Mesenchymal stem cell (in vitro differentiated cells and primary cell): Measurements from ENCODE around the gene SLC38A6. TPM values are rescaled to one million over a fixed set of nuclear protein-coding genes. Genes with fewer than 3 reads are reported as not detected.
A peak's percentile ranks its signal among the peaks of the same experiment; 100 is the strongest.

Experiments
- DNase-seq: peaks from one replicate; pipeline ENCODE4 v3.0.0-alpha.2; 2013
- H2AFZ ChIP-seq: one replicate; pipeline ENCODE4 v1.6.1; 2013; ENCODE audit warnings: low read depth, mild to moderate bottlenecking, control low read depth, inconsistent platforms, low read length, moderate library complexity
- H2AK5ac ChIP-seq: 2 replicates; pipeline ENCODE4 v1.6.1; 2013; ENCODE audit warnings: low read length, moderate library complexity, mild to moderate bottlenecking, inconsistent platforms; ENCODE audit not compliant: severe bottlenecking
- H2BK120ac ChIP-seq: one replicate; pipeline ENCODE4 v1.6.1; 2013; ENCODE audit warnings: low read depth, mild to moderate bottlenecking, inconsistent platforms, low read length, moderate library complexity
- H2BK12ac ChIP-seq, 2 experiments: one replicate each; pipeline ENCODE4 v1.6.1; 2013; ENCODE audit warnings: inconsistent platforms in 2 of 2, low read length in 2 of 2, mild to moderate bottlenecking in 2 of 2, moderate library complexity in 2 of 2, control low read depth in 1 of 2
- H2BK15ac ChIP-seq: one replicate; pipeline ENCODE4 v1.6.1; 2013; ENCODE audit warnings: mild to moderate bottlenecking, low read depth, inconsistent platforms; ENCODE audit not compliant: poor library complexity, severe bottlenecking
- H2BK5ac ChIP-seq: 2 replicates; pipeline ENCODE4 v1.6.1; 2013; ENCODE audit warnings: low read depth, mild to moderate bottlenecking, low read length, control low read depth, inconsistent platforms; ENCODE audit not compliant: poor library complexity, severe bottlenecking
- H3K14ac ChIP-seq, 2 experiments: one replicate each; pipeline ENCODE4 v1.6.1; 2013; ENCODE audit warnings: inconsistent platforms in 2 of 2, low read length in 2 of 2, control low read depth in 1 of 2, mild to moderate bottlenecking in 1 of 2, moderate library complexity in 1 of 2
- H3K18ac ChIP-seq, 2 experiments: one replicate each; pipeline ENCODE4 v1.6.1; 2013; ENCODE audit warnings: inconsistent platforms in 2 of 2, low read length in 2 of 2, control low read depth in 1 of 2, low read depth in 1 of 2, mild to moderate bottlenecking in 1 of 2
- H3K23ac ChIP-seq, 2 experiments: one replicate each; pipeline ENCODE4 v1.6.1; 2013; ENCODE audit warnings: inconsistent platforms in 2 of 2, low read length in 2 of 2, mild to moderate bottlenecking in 2 of 2, moderate library complexity in 2 of 2, control low read depth in 1 of 2
- H3K27ac ChIP-seq: 2 replicates; pipeline ENCODE4 v1.5.1; 2013; ENCODE audit warnings: mild to moderate bottlenecking, moderate library complexity, low read length, control low read depth, inconsistent platforms; ENCODE audit not compliant: poor library complexity, severe bottlenecking
- H3K27me3 ChIP-seq, 2 experiments: 2 replicates each; pipeline versions ENCODE4 v1.6.1 to v1.7.0; 2013; ENCODE audit warnings: low read length in 2 of 2, mild to moderate bottlenecking in 2 of 2, moderate library complexity in 2 of 2, control low read depth in 1 of 2, inconsistent platforms in 1 of 2; ENCODE audit not compliant: control insufficient read depth in 1 of 2, insufficient read depth in 1 of 2
- H3K36me3 ChIP-seq, 2 experiments: 2 replicates each; pipeline versions ENCODE4 v1.6.1 to v1.7.0; 2013; ENCODE audit warnings: low read length in 2 of 2, control low read depth in 1 of 2, inconsistent platforms in 1 of 2, low read depth in 1 of 2, mild to moderate bottlenecking in 1 of 2; ENCODE audit not compliant: insufficient read depth in 2 of 2, control insufficient read depth in 1 of 2
- H3K4ac ChIP-seq, 2 experiments: one replicate each; pipeline ENCODE4 v1.6.1; 2013; ENCODE audit warnings: inconsistent platforms in 2 of 2, low read length in 2 of 2, mild to moderate bottlenecking in 2 of 2, moderate library complexity in 2 of 2, control low read depth in 1 of 2, low read depth in 1 of 2
- H3K4me1 ChIP-seq: 2 replicates; pipeline ENCODE4 v1.6.1; 2013; ENCODE audit warnings: low read depth, low read length, control low read depth; ENCODE audit not compliant: control insufficient read depth, insufficient read depth
- H3K4me2 ChIP-seq: 2 replicates; pipeline ENCODE4 v1.6.1; 2013; ENCODE audit warnings: low read length, mild to moderate bottlenecking, inconsistent platforms; ENCODE audit not compliant: poor library complexity, severe bottlenecking
- H3K4me3 ChIP-seq, 2 experiments: 2 replicates each; pipeline versions ENCODE4 v1.5.1 to v1.7.0; 2013; ENCODE audit warnings: low read length in 2 of 2, mild to moderate bottlenecking in 2 of 2, control low read depth in 1 of 2, low read depth in 1 of 2; ENCODE audit not compliant: insufficient read depth in 1 of 2
- H3K79me1 ChIP-seq: replicated peaks from 2 replicates; pipeline ENCODE4 v1.6.1; 2013; ENCODE audit warnings: mild to moderate bottlenecking, control low read depth, low read length, inconsistent platforms; ENCODE audit not compliant: poor library complexity, severe bottlenecking
- H3K9ac ChIP-seq: 2 replicates; pipeline ENCODE4 v1.7.0; 2013; ENCODE audit warnings: mild to moderate bottlenecking, low read length, moderate library complexity
- H3K9me3 ChIP-seq: 2 replicates; pipeline ENCODE4 v1.7.0; 2013; ENCODE audit warnings: mild to moderate bottlenecking, low read length; ENCODE audit not compliant: control insufficient read depth
- H4K8ac ChIP-seq: one replicate; pipeline ENCODE4 v1.6.1; 2013; ENCODE audit warnings: inconsistent platforms, mild to moderate bottlenecking, low read length, moderate library complexity
- H4K91ac ChIP-seq: one replicate; pipeline ENCODE4 v1.6.1; 2013; ENCODE audit warnings: mild to moderate bottlenecking, low read length, inconsistent platforms
- WGBS: methylation state at CpG from one replicate; pipeline ENCODE4 v1.1.7; 2013; ENCODE audit warnings: mixed read lengths; 5-methylcytosine and 5-hydroxymethylcytosine counted together
- polyA plus RNA-seq, 2 experiments: library from polyadenylated mRNA; stranded (reverse); fragments of 200-250 nt; gene quantifications; one replicate each; pipeline ENCODE4 v1.2.3, GENCODE V29; 2013

Gene SLC38A6
- polyA plus RNA-seq (2013, experiment 1 of 2) = 34.6 TPM
- polyA plus RNA-seq (2013, experiment 2 of 2) = 36.0 TPM

- H3K79me1 ChIP-seq = peaks cover 10% of the 10 kb centered on the region
- H3K18ac ChIP-seq = peak within 1 kb of the TSS; percentile 91 to 92
- peak; percentile 98 for DNase-seq
- H4K8ac ChIP-seq = peak within 1 kb of the TSS; percentile 91
- H2BK12ac ChIP-seq = peak within 1 kb of the TSS; percentile 29 to 38
- H2BK15ac ChIP-seq = peak within 1 kb of the TSS; percentile 97
- peak within 1 kb of the TSS; percentile 86 for H2BK120ac ChIP-seq
- H3K27ac ChIP-seq = peak within 1 kb of the TSS; percentile 81
- no peaks in the 10 kb centered on the region for H3K9me3 ChIP-seq
- peak within 1 kb of the TSS in 1 of 2 experiments; percentile 89 for H3K14ac ChIP-seq
- no peak within 1 kb of the TSS for H3K23ac ChIP-seq
- peaks cover 4 to 57% of the 10 kb centered on the region in 2 experiments for H3K36me3 ChIP-seq
- H2BK5ac ChIP-seq = peak within 1 kb of the TSS; percentile 66
- H3K4me2 ChIP-seq = peak within 1 kb of the TSS; percentile 87
- H3K4me3 ChIP-seq = peak within 1 kb of the TSS; percentile 73 to 96
- peak within 1 kb of the TSS; percentile 99 for H3K9ac ChIP-seq
- no peaks in the 10 kb centered on the region for H3K27me3 ChIP-seq
- H3K4me1 ChIP-seq = peaks cover 3% of the 10 kb centered on the region
- H4K91ac ChIP-seq = peak within 1 kb of the TSS; percentile 96
- H2AFZ ChIP-seq = peak within 1 kb of the TSS; percentile 88
- H3K4ac ChIP-seq = peak within 1 kb of the TSS; percentile 46 to 81
- peak within 1 kb of the TSS; percentile 89 for H2AK5ac ChIP-seq
- WGBS = under 1% methylated on average over 56 of the region's 59 CpGs
These were observed at the start of gene SLC38A6, which contains the start of gene TRMT5 for GRCh38 chr14:60980811-60981632. Gene SLC38A6, plus strand, starts transcription at chr14:60981245. Its CDS starts 33 bp downstream, at chr14:60981278. Gene TRMT5, minus strand, starts transcription at chr14:60981079. Its CDS starts 106 bp downstream, at chr14:60980973.

DNA sequence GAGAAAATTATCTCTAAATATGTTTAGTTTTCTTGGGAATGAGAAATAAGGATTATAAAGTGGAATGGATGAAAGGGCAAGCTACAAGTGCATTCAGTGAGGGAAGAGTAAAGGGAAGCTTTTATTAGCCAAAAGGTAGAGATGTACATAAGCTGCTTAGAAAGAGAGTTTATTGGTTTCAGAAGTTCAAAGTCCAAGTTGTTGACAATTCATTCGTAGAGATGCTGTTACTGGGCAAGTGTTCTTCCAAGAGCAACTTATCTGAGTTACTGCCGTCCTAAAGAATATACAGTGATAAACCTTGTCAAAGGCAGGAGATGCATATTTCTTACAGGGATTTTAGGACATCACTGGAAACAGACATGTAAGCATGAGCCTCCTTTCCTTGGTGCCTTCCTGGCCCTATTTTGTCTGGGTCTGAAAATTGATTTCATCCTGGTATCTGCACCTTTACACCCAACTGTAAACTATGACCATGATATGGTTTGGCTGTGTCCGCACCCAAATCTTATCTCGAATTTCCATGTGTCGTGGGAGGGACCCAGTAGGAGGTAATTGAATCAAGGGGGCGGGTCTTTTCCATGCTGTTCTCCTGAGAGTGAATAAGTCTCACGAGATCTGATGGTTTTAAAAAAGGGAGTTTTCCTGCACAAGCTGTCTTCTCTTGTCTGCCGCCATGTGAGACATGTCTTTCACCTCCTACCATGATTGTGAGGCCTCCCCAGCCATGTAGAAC is 47.0 kb upstream of the SLC38A6 start:
- no peaks in the 10 kb centered on the region for H3K36me3 ChIP-seq
- no peaks in the 10 kb centered on the region for H3K4me1 ChIP-seq
- 92% methylated on average over 8 of the region's 8 CpGs for WGBS
- no peak overlapping the region for H2BK15ac ChIP-seq
- H2BK120ac ChIP-seq = no peak overlapping the region
- no peak overlapping the region for H3K4me3 ChIP-seq
- H2BK12ac ChIP-seq = no peak overlapping the region
- H2AFZ ChIP-seq = no peak overlapping the region
- DNase-seq = no peak
- H3K4me2 ChIP-seq = no peak overlapping the region
- no peaks in the 10 kb centered on the region for H3K27me3 ChIP-seq
- H3K14ac ChIP-seq = no peak overlapping the region
- H3K79me1 ChIP-seq = peaks cover 13% of the 10 kb centered on the region
- no peak overlapping the region for H3K9ac ChIP-seq
- H3K4ac ChIP-seq = no peak overlapping the region
- H3K18ac ChIP-seq = no peak overlapping the region
- H3K27ac ChIP-seq = no peak overlapping the region
- H4K91ac ChIP-seq = no peak overlapping the region
- no peak overlapping the region for H3K23ac ChIP-seq
- H2BK5ac ChIP-seq = no peak overlapping the region
- H2AK5ac ChIP-seq = no peak overlapping the region
- no peak overlapping the region for H4K8ac ChIP-seq
- no peaks in the 10 kb centered on the region for H3K9me3 ChIP-seq

DNA sequence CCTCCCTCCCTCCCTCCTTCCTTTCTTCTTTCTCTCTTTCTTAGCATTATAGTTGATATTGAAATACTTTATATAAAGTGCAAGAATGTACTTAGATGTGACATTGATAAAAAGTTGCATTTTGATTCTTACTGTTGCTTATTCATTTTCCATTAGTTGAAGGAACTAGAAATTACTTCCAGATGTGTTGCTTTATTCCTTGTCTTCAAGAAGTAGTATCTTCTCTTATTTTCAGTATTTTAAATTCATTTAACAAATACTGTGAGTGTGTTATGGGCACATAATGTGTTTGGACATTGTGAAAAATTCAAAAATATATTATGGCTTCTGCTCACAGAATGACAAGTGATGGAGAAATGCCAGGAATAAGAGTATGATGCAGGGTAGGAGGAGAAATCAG is 45.7 kb upstream of the SLC38A6 start:
- Histone ChIP-seq H4K8ac (no peak overlapping the region), H3K79me1 (peaks cover 13% of the 10 kb centered on the region), H3K23ac (no peak overlapping the region), H3K36me3 (no peaks in the 10 kb centered on the region), H2AK5ac (no peak overlapping the region), H4K91ac (no peak overlapping the region), H2AFZ (no peak overlapping the region), H3K4me2 (no peak overlapping the region), H3K27me3 (no peaks in the 10 kb centered on the region), H3K14ac (no peak overlapping the region), H3K4me1 (no peaks in the 10 kb centered on the region), H2BK5ac (no peak overlapping the region), H3K18ac (no peak overlapping the region), H2BK12ac (no peak overlapping the region), H2BK15ac (no peak overlapping the region), H3K9ac (no peak overlapping the region), H3K27ac (no peak overlapping the region), H3K4me3 (no peak overlapping the region), H2BK120ac (no peak overlapping the region), H3K9me3 (no peaks in the 10 kb centered on the region), H3K4ac (no peak overlapping the region)
- DNase-seq = no peak

- no peak overlapping the region for H3K4me2 ChIP-seq
- no peak overlapping the region for H3K23ac ChIP-seq
- H2BK5ac ChIP-seq = no peak overlapping the region
- H2BK15ac ChIP-seq = no peak overlapping the region
- peaks cover 0 to 3% of the 10 kb centered on the region in 2 experiments for H3K36me3 ChIP-seq
- H4K8ac ChIP-seq = no peak overlapping the region
- no peak overlapping the region for H2AK5ac ChIP-seq
- H3K18ac ChIP-seq = no peak overlapping the region
- H3K27ac ChIP-seq = no peak overlapping the region
- no peak for DNase-seq
- H3K4me1 ChIP-seq = no peaks in the 10 kb centered on the region
- H3K9me3 ChIP-seq = no peaks in the 10 kb centered on the region
- no peak overlapping the region for H3K9ac ChIP-seq
- no peaks in the 10 kb centered on the region for H3K27me3 ChIP-seq
- no peak overlapping the region for H3K4me3 ChIP-seq
- H2AFZ ChIP-seq = no peak overlapping the region
- peaks cover 9% of the 10 kb centered on the region for H3K79me1 ChIP-seq
- no peak overlapping the region for H2BK12ac ChIP-seq
- WGBS = no CpG with 5 or more reads among the region's 1 CpG
- no peak overlapping the region for H2BK120ac ChIP-seq
- no peak overlapping the region for H4K91ac ChIP-seq
- no peak overlapping the region for H3K4ac ChIP-seq
- H3K14ac ChIP-seq = no peak overlapping the region
These were observed 37.4 kb upstream of the SLC38A6 start for GRCh38 chr14:60943637-60944032.
